ENCODE results near the gene CASP2.

The CASP2 gene

DNA sequence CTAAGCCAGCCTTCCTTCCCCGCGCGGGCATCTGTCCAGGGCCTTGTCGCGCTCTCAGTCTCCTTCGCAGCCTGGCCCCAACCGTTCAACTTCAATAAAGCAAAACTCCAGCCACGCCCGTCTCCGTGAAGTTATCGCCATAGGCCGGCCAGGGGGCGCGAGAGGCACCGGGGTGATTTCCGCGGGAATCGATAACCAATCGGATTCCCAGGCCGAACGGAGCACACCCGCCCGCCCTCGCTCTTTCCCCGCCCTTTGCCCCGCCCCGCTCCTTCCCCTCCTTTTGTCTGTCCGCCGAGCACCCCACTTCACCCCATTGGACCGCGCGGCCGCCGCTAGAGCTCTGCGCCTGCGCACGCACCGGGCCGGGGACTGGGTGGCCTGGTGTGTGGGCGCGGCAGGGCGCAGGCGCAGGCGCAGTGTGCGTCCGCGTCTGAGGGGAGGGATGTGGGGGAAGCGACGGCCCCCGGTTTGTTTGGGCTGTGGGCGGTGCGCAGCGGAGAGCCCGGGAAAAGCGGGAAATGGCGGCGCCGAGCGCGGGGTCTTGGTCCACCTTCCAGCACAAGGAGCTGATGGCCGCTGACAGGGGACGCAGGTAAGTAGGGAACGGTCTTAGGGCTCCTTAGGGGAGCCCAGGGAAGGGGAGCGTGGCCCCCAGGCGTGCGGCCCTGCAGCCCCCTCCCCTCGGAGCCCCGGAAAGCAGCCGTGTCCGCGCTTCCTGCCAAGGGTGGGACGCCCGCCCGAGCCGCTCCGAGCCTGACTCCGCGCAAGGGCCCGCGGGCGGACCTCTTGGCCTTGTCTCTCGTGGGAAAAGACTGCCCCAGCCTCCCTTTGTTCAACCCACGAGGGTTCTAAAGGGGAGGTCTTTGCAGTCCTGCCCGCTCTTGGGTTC, at the start of gene CASP2:
TSS of gene CASP2 (plus strand) at position 417 of the 892 bp plus-strand sequence. CDS start at position 522, 105 bp downstream.
- peak; percentile 98 for DNase-seq (ENCODE audit: low read depth in 2 of 2)

DNA sequence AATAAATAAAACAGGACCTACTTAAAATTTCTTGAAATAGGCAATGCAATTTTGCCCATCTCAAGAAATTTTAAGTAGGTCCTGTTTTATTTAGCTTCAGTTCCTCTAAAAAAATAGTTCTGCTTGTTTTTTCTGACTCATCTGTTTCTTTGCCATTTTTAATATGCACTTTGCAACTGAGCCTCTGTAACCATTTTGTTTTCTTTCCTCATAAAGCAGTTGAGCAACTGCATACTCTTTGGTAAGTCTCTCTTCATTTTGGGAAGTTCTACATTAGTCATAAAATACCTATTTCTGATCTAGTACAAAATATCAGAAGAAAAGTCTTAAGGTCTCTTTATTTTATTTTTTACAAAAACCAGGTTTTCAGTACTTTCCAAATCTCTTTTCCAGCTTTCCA, 48.3 kb upstream of the CASP2 start:
- DNase-seq (ENCODE audit: low read depth in 2 of 2), result no peak

DNA sequence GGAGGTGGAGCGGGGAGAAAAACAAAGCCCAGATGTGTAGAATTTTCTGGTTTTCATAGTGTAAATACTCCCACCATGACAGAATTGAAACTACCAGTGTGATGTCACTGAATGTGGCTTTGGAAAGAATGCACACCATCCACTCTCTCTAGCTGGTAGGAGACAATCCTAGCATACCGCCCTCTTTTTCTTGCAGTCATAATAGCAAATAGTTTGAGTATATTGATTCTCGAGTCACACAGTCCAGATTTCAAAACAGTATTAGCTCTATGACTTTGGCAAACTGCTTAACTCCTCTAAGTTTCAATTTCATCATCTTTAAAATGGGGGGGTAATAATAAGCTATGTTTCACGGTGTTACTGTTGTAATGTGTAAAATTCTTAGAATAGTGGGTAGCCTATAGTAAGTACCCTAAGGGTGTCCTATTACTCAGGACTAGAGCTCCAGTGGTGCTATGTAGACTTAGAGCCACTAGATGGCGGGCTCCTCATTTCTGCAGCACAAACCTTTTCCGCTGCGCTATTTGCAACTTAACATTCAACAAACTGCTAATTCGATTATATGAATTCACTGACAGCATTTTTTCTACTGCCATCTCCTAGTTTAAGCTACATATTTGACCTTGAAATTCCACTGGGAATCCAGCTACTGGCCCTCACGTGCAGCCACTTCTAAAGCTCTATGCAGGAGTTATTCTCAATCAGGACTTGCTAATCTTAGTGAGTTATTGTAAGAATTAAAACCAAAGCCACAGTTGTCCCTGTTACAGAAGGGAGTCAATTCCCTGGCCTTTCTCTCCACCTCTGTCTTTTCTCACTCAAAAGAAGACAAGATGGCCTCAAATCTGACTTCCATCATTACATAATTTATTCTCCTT, 47.6 kb upstream of the CASP2 start:
- peak; percentile 41 to 67 for DNase-seq (ENCODE audit: low read depth in 2 of 2)

DNA sequence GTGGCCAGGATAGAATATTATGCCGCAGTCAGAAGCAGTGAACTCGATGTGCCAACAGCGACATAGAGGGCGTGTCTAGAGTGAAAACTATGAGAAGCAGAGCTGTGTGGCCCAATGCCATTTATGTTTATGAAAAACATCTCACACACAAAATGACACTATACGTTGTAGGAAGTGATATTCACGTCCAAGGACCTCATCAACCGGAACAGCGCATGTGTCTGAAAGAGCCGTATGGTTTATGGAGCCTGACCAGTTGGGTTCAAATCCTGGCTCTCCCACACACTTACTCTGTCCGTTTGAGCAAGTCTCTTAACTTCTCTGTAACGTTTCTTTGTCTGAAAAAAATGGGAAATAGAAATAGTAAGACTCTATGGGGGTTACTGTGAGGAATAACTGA, 45.8 kb upstream of the CASP2 start:
- no peak for DNase-seq (ENCODE audit: low read depth in 2 of 2)

DNA sequence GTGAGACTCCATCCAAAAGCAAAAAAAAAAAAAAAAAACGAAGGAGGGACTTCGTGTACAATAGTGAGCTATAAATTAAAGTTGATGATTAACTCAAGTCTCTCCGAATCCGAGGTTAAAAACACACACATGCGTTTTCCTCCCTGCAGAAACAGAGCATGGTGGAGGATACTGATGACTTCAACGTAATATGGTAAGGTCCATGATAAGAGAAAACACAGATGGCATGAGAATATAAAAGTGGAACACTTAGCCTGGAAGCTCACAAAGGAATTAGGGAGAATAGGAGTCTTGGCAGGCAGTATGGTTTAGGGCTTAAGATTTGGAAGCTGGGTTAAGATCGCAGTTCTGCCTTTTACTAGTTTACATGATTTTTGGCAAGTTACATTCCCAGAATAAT, 45.0 kb upstream of the CASP2 start:
- no peak for DNase-seq (ENCODE audit: low read depth in 2 of 2)

DNA sequence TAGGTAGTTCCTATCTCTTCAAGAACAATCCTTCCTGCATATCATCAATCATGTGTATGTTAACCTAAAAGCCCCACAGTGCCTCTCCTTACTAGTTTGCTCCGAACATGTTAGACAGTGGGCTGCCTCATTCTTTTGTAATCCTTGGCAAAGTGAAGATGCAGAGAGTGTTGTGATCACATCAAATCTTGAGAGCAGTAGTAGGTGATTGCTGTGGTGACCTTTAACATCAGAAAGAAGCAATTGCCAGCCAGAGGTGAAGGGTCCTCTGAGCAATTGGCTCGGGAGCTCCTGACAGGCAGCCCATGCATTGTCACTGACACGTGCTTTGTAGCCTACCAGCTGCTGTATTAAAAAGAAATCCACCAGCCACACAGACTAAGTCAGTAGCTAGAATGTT, 44.5 kb upstream of the CASP2 start:
- DNase-seq (ENCODE audit: low read depth in 2 of 2), result no peak

DNA sequence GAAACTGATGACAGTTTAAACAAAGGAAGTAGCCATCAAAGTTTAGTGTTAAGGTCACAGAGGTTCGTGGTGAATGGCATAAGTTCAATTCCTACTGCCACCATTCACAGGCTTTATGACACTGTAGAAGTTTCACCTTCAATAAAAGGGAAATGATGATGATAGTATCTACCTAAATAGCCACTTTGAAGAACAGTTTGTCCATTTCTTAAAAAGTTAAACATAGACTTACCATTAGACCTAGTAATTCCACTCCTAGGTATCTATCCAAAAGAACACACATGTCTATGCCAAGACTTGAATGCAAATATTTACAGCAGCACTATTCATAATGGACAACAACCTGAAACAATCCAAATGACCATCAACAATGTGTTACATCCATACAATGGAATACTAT, 43.8 kb upstream of the CASP2 start:
- DNase-seq (ENCODE audit: low read depth in 2 of 2), result no peak

DNA sequence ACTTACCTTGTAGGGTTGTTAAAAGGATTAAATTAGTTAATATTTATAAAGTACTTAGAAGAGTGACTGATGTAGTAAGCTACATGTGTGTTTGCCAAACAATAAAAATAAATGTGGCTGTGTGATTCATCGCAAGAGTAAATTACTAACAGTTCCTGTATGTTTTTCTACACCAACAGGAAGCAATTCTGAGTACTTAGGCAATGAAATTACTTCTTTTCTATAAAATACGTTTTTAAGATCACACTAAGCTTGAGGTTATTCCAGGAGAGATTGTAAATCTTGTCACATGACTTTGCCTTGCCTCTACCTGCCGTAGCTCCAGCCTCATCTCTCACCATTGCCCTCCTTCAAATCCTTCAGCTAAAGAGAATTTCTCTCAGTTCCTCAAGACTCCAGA, 43.0 kb upstream of the CASP2 start:
- no peak for DNase-seq (ENCODE audit: low read depth in 2 of 2)

DNA sequence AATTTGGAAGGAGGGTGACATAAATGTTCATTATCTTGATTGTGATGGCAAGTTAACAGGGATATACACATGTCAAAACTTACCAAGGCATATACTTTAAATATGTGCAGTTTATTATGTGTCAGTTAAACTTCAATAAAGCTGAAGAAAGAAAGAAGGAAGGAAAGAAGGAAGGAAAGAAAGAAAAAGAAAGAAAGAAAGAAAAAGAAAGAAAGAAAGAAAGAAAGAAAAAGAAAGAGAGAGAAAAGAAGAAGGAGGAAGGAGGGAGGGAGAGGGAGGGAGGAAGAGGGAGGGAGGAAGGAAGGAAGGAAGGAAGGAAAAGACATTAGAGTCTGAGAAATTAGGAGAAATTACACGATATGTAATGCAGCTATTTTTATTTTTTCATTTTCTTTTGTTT, 40.8 kb upstream of the CASP2 start:
- DNase-seq (ENCODE audit: low read depth in 2 of 2), result no peak

DNA sequence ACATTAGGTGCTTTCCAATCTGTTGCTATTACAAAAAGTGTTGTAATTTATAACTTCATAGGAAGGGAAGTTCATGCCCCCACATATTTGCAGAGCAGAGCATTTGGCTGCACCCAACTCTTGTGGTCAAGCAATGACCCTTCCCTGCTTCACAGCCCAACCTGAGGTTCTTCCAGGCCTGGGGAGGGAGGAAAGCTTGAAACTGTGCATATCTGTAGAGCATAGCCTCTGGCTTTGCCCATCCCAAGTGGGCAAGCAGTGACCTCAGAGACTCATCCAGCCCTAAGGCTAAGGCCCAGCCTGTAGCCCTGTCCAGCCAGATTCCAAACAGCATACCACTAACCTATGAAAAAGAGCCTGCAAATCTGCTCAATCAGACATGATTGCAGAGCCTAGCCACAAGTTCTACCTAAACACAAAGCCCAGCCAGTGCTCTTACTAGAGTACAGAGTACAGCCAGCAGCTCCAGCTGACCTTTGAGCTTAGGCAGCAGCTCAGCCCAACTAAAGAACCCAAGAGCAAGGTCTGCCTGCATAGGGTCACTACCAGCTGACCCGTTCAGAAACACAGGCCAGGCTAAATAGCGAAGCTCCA, 39.3 kb upstream of the CASP2 start:
- no peak for DNase-seq (ENCODE audit: low read depth in 2 of 2)

DNA sequence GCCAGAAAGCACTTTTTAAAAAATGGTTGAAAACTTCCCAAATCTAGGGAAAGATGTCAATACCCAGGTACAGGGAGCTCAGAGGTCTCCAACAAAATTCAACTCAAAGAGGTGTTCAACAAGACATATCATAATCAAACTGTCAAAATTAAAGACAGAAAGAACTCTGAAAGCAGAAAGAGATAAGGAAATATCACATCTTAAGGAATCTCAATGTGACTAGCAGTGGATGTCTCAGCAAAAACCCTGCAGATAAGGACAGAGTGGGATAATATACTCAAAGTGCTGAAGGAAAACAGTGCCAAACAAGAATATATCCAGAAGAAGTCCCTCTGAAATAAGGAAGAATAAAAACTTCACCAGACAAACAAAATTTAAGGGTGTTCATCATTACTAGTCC, 38.0 kb upstream of the CASP2 start:
- no peak for DNase-seq (ENCODE audit: low read depth in 2 of 2)

DNA sequence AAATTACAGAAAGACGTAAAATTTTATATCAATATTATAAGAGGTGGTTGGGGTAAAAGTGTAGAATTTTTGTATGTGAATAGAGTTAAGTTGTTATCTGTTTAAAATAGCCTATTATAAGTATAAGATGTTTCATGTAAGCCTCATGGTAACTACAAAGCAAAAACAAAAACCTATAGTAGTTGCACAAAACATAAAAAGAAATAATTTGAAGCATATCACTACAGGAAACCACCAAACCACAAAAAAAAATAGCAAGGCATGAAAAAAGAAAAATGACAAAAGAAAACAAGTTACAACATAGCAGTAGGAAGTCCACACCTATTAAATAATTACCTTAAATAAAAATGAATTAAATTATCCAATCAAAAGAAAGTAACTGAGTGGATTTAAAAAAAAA, 37.3 kb upstream of the CASP2 start:
- DNase-seq (ENCODE audit: low read depth in 2 of 2), result no peak

DNA sequence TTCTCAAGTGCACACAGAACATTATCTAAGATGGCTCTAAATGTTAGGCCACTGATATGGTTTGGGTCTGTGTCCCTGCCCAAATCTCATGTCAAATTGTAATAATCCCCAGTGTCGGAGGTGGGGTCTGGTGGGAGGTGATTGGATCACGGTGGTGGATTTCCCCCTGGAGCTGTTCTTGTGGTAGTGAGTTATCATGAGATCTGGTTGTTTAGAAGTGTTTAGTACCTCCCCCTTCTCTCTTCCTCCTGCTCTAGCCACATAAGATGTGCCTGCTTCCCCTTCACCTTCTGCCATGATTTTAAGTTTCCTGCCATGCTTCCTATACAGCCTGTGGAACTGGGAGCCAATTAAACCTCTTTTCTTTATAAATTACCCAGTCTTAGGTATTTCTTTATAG, 36.1 kb upstream of the CASP2 start:
- DNase-seq (ENCODE audit: low read depth in 2 of 2), result no peak

DNA sequence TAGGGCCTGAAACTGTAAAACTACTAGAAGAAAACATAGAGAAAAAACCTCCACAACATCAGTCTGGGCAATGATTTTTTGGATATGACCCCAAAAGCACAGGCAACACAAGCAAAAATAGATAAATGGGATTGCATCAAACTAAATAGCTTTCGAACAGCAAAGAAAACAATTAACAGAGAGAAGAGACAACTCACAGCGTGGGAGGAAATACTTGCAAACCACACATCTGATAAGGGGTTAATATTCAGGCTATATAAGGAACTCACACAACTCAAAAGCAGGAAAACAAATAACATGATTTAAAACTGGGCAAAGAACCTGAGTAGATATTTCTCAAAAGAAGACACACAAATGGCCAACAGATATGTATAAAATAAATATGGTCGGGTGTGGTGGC, 32.6 kb upstream of the CASP2 start:
- DNase-seq (ENCODE audit: low read depth in 2 of 2), result no peak

DNA sequence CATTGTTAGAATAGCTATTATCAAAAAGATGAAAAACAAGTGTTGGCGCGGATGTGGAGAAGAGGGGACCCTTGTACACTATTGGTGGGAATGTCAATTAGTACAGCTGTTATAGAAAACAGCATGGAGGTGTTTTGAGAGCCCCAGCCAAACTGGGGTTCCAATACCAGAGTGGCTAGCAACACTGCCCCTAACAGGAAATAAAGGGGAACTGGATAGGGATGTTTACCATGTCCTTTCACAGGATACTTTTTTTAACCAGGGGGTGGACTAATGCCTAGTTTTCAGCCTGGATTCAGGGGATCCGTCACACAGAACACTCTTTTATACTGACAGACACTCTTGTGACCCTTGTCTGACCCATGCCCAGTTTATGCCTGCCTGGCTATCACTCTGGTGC, 31.8 kb upstream of the CASP2 start:
- no peak for DNase-seq (ENCODE audit: low read depth in 2 of 2)

DNA sequence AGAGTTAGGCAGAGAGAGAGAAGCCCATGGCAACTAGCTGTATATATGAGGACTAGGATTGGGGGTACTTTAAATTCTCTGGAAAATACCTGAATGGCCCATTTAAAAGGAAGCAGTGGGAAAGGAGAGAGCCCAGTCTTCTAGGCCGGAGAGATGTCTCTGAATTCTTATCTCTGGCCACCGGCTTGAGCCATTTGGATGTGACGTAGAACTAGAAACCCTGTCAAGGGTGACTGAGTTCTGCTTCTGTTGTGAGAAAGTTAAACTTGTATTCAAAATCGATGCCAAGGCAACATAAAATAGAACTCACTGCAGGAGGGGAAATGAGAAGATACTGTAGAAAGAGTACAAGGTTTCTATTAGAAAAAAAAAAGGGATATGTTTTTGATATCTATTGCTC, 31.2 kb upstream of the CASP2 start:
- no peak for DNase-seq (ENCODE audit: low read depth in 2 of 2)

DNA sequence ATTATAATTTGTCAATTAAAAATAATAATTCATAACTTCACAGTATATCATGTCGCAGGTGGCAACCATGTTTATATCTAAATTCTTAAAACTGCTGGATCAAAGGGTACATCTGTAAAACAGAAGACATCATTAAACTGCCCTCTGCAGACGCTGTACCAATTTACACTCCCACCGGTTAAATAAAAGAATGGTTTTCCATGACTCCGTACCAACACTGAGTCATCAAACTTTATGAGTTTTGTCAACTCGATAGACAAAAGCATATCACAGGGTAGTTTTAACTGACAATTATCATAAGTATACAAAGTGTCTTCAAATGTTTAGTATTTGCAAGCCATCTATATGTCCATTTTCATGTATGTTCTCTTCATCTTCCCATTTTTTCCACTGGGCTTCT, 30.6 kb upstream of the CASP2 start:
- no peak for DNase-seq (ENCODE audit: low read depth in 2 of 2)

DNA sequence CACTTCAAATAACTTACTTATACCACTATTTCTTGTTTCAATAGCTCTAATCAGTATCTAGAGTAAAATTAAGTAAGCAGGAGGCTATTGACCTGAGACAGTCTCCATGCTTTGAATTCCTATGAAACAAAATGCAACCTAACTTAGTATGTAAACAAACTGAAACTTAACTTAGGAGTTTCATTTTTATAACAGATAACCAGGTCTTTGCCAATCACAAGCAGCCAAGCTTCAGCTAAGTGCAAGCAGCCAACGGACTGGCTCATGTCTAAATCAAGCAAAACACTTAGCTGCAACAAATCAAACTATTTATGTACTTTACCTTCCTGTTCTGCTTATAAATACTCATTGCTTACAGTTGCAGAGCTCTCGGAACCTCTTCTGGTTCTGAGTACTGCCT, 29.3 kb upstream of the CASP2 start:
- DNase-seq (ENCODE audit: low read depth in 2 of 2), result no peak

DNA sequence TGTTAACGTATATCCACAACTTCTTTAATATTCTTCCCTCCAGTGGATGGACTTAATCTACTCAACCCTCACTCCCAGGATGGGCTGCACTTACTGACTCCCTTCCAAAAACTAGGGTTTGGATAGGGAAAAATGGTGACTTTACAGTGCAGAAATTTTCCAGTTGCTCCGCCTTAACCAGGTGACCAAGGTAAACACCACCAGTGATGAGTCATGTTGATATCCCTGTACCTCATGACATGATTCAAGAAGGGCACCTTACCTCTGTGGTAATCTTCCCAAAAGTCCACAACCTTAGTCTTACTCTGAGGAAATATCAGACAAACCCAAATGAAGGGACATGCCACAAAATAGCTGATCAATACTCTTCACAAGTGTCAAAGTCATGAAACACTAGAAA, 28.4 kb upstream of the CASP2 start:
- no peak for DNase-seq (ENCODE audit: low read depth in 2 of 2)

DNA sequence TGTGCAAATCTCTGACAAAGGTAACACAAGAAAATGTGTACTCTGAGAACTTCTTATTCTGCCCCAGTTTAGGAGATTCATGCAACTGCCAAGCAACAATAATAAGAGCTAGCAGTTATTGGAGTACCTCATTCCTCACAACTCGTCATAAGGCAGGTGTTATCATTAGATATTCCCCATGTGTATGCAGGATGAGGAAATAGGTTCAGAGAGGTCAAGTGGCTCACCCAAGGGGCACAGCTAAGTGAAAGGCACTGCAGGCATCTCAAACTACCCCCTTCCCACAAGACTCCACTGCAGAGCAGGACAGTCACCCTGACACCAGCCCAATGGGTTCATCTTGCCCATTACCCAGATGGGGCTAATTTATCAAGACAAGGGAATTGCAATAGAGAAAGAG, 26.2 kb upstream of the CASP2 start:
- DNase-seq (ENCODE audit: low read depth in 2 of 2), result no peak

DNA sequence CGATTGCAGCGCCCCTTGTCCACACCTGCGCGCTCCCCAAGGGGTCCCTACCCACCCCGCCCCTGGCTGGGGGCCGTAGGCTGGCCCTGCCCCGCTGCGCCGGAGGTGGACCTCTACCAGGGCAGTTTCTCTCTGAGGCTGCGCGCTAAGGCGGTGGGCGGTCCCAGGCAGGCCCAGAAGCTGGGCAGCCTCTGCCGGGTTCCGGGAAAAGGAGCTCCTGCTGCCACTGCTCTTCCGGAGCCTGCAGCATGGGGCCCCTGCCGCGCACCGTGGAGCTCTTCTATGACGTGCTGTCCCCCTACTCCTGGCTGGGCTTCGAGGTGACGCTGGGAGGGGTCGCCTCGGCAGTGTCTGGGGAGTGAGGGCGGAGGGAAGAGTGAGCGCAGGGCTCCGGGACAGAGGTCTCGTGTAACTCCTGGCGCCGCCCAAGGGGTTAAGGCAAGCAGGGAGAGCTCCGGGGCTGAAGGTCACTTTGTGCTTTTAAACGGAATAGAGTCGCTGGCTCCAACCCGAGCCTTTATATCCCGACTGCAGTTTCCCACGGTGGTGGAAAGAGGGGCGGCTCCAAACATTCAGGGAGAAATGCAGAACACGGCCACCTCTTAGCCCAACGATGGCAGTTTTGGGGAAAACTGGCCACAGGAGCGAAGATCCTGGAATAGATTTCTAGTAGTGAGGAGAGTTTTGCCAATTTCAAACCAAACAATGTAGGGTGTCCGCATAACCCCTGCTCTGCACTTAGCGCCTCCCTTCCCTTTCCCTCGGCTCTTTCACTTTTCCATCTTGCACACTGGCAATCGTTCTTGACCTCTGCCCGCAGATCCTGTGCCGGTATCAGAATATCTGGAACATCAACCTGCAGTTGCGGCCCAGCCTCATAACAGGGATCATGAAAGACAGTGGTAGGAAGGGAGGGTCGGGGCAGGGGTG, 24.6 kb upstream of the CASP2 start, which contains the start of gene GSTK1:
TSS of gene GSTK1 (plus strand) at position 176 of the 930 bp plus-strand sequence. CDS start at position 249, 73 bp downstream.
- peak; percentile 67 to 78 for DNase-seq (ENCODE audit: low read depth in 2 of 2)

All from stimulated activated CD4-positive, alpha-beta T cell treated with anti-CD3 and anti-CD28 coated beads, Interleukin-1b, Interleukin-23, amount 100 ng/mL, for 4 hours (primary cell).